Measurements from ENCODE around the gene TSKU.

DNA sequence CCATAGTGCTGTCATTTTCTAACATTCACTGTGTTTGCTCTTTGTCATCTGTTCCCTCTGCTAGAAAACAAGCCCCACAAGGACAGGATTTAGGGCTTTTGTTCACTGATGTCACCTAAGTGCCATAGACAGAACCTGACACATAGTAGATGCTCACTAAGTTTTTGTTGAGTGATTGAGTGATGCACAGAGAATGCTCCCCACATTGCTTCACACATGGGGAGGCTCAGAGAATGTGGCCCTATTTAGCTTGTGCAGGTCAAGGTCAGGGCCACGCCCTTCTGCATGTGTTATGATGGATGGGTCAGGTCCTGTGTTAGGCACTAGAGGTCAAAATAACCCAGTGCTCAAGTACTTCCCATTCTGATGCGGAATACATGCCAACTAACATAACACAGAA, 33.1 kb upstream of the TSKU start:
- TF ChIP-seq, protein P1, sequence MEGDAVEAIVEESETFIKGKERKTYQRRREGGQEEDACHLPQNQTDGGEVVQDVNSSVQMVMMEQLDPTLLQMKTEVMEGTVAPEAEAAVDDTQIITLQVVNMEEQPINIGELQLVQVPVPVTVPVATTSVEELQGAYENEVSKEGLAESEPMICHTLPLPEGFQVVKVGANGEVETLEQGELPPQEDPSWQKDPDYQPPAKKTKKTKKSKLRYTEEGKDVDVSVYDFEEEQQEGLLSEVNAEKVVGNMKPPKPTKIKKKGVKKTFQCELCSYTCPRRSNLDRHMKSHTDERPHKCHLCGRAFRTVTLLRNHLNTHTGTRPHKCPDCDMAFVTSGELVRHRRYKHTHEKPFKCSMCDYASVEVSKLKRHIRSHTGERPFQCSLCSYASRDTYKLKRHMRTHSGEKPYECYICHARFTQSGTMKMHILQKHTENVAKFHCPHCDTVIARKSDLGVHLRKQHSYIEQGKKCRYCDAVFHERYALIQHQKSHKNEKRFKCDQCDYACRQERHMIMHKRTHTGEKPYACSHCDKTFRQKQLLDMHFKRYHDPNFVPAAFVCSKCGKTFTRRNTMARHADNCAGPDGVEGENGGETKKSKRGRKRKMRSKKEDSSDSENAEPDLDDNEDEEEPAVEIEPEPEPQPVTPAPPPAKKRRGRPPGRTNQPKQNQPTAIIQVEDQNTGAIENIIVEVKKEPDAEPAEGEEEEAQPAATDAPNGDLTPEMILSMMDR (IDR thresholded peaks at IDR 0.05; ENCODE audit: insufficient read depth, low read length), result no peak
- no peak for TF ChIP-seq GABPA (IDR thresholded peaks at IDR 0.05; ENCODE audit: low read depth)
- TF ChIP-seq, protein P2, sequence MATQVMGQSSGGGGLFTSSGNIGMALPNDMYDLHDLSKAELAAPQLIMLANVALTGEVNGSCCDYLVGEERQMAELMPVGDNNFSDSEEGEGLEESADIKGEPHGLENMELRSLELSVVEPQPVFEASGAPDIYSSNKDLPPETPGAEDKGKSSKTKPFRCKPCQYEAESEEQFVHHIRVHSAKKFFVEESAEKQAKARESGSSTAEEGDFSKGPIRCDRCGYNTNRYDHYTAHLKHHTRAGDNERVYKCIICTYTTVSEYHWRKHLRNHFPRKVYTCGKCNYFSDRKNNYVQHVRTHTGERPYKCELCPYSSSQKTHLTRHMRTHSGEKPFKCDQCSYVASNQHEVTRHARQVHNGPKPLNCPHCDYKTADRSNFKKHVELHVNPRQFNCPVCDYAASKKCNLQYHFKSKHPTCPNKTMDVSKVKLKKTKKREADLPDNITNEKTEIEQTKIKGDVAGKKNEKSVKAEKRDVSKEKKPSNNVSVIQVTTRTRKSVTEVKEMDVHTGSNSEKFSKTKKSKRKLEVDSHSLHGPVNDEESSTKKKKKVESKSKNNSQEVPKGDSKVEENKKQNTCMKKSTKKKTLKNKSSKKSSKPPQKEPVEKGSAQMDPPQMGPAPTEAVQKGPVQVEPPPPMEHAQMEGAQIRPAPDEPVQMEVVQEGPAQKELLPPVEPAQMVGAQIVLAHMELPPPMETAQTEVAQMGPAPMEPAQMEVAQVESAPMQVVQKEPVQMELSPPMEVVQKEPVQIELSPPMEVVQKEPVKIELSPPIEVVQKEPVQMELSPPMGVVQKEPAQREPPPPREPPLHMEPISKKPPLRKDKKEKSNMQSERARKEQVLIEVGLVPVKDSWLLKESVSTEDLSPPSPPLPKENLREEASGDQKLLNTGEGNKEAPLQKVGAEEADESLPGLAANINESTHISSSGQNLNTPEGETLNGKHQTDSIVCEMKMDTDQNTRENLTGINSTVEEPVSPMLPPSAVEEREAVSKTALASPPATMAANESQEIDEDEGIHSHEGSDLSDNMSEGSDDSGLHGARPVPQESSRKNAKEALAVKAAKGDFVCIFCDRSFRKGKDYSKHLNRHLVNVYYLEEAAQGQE (IDR thresholded peaks at IDR 0.05; ENCODE audit: insufficient replicate concordance, low read depth), result no peak
- TF ChIP-seq POLR2AphosphoS5 (IDR thresholded peaks at IDR 0.05; ENCODE audit: low read depth), result no peak
- TF ChIP-seq SPI1 (IDR thresholded peaks at IDR 0.05; ENCODE audit: borderline replicate concordance, low read depth), result no peak
